OCI-M1 (cell line): ENCODE data around the gene C16orf78.

Source experiments
- DNase-seq: peaks from one replicate; lab custom pipeline; 2025; lab: John Stamatoyannopoulos, UW

C16orf78 gene

GRCh38 chr16:49373504-49373903 lies at the start of gene C16orf78:
TSS of gene C16orf78 (plus strand) at chr16:49373804. CDS start at chr16:49373940, 136 bp downstream.
- no peak for DNase-seq

GRCh38 chr16:49324703-49325102 lies 48.9 kb upstream of the C16orf78 start:
- no peak for DNase-seq

- no peak for DNase-seq
Observed at GRCh38 chr16:49327466-49327865, 46.1 kb upstream of the C16orf78 start.

- DNase-seq: no peak
Observed at GRCh38 chr16:49328325-49328724, 45.3 kb upstream of the C16orf78 start.

- DNase-seq: no peak
Observed at GRCh38 chr16:49330562-49331201, 42.9 kb upstream of the C16orf78 start.

GRCh38 chr16:49332589-49333258 lies 40.9 kb upstream of the C16orf78 start:
- no peak for DNase-seq

GRCh38 chr16:49333259-49333597 lies 40.4 kb upstream of the C16orf78 start:
- DNase-seq: no peak

- no peak for DNase-seq
Observed at GRCh38 chr16:49335828-49336227, 37.8 kb upstream of the C16orf78 start.

GRCh38 chr16:49336581-49336980 lies 37.0 kb upstream of the C16orf78 start:
- DNase-seq: no peak

- no peak for DNase-seq
Observed at GRCh38 chr16:49337814-49338350, 35.7 kb upstream of the C16orf78 start.

- no peak for DNase-seq
Observed at GRCh38 chr16:49338611-49339265, 34.9 kb upstream of the C16orf78 start.

- no peak for DNase-seq
Observed at GRCh38 chr16:49340466-49340865, 33.1 kb upstream of the C16orf78 start.

GRCh38 chr16:49341706-49342105 lies 31.9 kb upstream of the C16orf78 start:
- DNase-seq: no peak

GRCh38 chr16:49342336-49343265 lies 31.0 kb upstream of the C16orf78 start:
- no peak for DNase-seq

GRCh38 chr16:49343291-49343690 lies 30.3 kb upstream of the C16orf78 start:
- no peak for DNase-seq

- DNase-seq: no peak
Observed at GRCh38 chr16:49344401-49344800, 29.2 kb upstream of the C16orf78 start.

GRCh38 chr16:49345829-49346228 lies 27.8 kb upstream of the C16orf78 start:
- no peak for DNase-seq

GRCh38 chr16:49346459-49346858 lies 27.1 kb upstream of the C16orf78 start:
- DNase-seq: no peak

GRCh38 chr16:49347476-49347875 lies 26.1 kb upstream of the C16orf78 start:
- DNase-seq: no peak

GRCh38 chr16:49348408-49349176 lies 25.0 kb upstream of the C16orf78 start:
- no peak for DNase-seq
